GM21717 (cell line): ENCODE data around the gene PGLYRP3.

Source experiments
- ATAC-seq: cut with Tn5 transposase; IDR thresholded peaks from one replicate; pipeline ENCODE4 v1.9.1; 2021; ENCODE audit warnings: mild to moderate bottlenecking, moderate library complexity; ENCODE audit not compliant: unreplicated experiment

Gene PGLYRP3, protein sequence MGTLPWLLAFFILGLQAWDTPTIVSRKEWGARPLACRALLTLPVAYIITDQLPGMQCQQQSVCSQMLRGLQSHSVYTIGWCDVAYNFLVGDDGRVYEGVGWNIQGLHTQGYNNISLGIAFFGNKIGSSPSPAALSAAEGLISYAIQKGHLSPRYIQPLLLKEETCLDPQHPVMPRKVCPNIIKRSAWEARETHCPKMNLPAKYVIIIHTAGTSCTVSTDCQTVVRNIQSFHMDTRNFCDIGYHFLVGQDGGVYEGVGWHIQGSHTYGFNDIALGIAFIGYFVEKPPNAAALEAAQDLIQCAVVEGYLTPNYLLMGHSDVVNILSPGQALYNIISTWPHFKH

GRCh38 chr1:153312570-153313186 is at the start of gene PGLYRP3:
Gene PGLYRP3, minus strand, starts transcription at chr1:153312952. Its CDS starts 2,287 bp downstream, at chr1:153310665.
- no peak for ATAC-seq

GRCh38 chr1:153362187-153362775 is 49.5 kb upstream of the PGLYRP3 start:
- no peak for ATAC-seq

- no peak for ATAC-seq
Observed at GRCh38 chr1:153361480-153362109, 48.8 kb upstream of the PGLYRP3 start.

- ATAC-seq = no peak
Observed at GRCh38 chr1:153360592-153361479, 48.1 kb upstream of the PGLYRP3 start.

DNA sequence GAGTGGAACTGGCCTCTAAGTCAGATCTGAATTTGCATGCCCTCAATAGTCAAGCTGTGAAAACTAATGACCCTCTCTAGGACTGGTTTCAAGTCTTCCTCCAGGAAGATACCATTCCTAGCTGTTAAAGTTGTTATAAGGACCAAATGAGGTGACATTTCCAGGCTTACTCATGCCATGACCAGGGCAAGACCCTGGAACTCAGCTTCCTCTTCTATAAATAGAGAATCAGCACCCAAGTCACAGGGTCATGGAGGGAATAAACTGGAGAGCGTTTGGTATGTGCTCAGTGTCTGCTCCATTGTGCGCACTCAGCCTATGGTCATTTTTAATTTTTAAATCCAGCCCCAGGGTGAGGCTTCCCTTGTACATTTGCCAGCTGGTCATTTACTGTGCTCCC is 47.4 kb upstream of the PGLYRP3 start:
- no peak for ATAC-seq

- ATAC-seq = no peak
Observed at GRCh38 chr1:153359241-153359640, 46.5 kb upstream of the PGLYRP3 start.

GRCh38 chr1:153358691-153358975 is 45.9 kb upstream of the PGLYRP3 start:
- no peak for ATAC-seq

- ATAC-seq = no peak
Observed at GRCh38 chr1:153357853-153358690, 45.3 kb upstream of the PGLYRP3 start, which contains the start of gene S100A9. Gene S100A9, plus strand, starts transcription at chr1:153357854. Its CDS starts 430 bp downstream, at chr1:153358284.

- no peak for ATAC-seq
Observed at GRCh38 chr1:153357076-153357852, 44.5 kb upstream of the PGLYRP3 start.

DNA sequence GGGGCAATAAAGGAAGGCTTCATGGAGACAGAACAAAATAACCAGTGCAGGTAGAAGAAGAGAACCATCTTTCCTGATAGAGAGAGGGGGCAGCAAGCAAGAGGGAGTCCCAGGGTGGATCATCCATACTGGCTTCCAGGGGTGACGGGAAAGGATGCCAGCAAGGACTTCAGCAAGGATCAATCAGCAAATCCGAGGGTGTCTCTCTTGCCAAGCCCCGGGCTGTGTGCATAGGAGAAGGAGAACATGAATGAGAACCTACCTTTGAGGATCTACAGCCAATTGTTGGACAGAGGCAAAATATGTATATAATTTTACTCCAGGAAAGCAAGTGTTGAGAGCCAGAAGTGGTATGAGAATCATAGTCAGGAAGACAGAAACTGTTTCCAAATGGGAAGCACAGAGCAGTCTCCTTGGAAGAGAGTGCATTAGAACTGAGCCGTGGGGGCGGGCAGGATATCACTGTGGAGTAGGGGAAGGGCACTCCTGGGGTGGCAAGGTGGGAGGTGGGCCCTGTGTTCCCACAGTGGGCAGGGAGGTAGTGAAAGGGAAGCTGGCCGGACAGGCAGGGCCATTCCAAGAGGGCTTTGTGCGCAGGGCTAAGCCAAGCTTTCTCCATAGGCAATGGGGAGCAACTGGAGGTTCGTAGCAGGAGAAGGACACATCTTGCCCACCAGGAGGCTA is 43.8 kb upstream of the PGLYRP3 start:
- ATAC-seq = no peak

DNA sequence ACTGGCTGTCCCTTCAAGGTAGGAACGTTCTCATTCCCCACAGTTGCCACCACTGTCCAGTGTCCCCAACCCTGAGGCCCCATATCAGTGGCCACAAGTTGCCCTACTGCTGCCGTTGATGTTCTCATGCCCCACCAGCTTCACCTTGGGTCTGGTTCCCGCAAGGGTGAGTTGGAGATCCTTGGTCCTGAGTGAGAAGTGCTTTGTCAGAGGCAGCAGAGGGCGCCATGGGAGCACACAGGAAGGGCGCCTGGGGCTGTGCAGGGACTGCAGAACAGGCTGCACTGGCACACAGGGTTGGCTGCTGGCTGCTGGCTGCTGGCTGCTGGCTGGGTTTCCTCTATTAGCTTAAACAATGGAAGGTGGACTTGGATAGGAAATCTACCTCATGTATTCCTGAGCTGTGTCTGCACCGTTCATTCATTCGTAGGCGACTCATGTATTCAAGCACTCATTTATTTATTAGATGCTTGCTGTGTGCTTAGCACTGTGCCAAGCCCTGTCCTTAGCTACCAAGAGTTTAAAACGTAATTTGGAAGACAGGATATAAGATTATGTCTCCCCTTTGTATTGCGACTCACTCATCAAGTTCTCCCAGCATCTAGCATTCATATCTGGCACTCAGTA is 42.8 kb upstream of the PGLYRP3 start:
- no peak for ATAC-seq

DNA sequence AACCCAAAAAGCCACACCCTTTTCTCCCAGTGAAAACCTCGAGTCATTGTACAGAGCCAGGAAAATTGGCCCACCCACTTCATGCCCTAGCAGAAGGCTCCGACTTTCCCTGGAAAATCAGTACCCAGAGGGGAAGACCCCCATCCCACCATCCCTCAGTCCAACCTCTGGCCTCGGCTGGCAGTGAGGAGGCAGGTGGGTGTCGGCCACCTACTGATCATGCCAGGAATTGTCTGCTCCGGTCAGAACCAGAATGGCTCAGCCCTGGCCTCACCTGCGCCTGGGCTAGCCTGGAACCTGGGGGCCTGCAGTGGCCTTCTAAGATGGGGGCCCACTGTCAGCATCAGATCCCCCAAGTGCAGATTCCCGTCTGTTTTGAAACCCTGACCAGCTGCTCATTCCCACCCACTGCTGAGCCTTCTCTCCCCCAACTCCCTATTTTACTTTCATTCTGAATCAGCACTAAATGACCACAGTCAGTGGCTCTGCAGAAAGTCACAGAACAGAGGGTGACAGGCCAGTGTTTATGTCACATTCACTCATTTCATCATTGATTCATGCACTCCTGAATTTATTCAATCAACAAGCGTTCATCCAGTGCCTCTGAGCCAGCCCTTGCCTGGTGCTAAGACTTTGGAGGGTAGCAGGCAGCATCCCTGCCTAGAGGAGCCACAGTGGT is 41.9 kb upstream of the PGLYRP3 start:
- ATAC-seq = no peak

GRCh38 chr1:153353226-153353947 is 40.6 kb upstream of the PGLYRP3 start:
- ATAC-seq = no peak

GRCh38 chr1:153352523-153352922 is 39.8 kb upstream of the PGLYRP3 start:
- no peak for ATAC-seq

GRCh38 chr1:153350321-153350957 is 37.7 kb upstream of the PGLYRP3 start:
- ATAC-seq = no peak
